Epidermal melanocyte (primary cell): ENCODE measurements around the gene TNIP3.
"Not testable (repeated sequence)": the region's sequence is repeated elsewhere in the genome, so short reads cannot be mapped to it uniquely, and the experiment has no call there.

Experiments used
- DNase-seq: peaks from one replicate; pipeline ENCODE4 v3.0.0; 2011; ENCODE audit warnings: low spot score; ENCODE audit not compliant: insufficient read length

Gene TNIP3

GRCh38 chr4:121177246-121178137, 13.4 kb upstream of the TNIP3 start:
- no peak for DNase-seq

- no peak for DNase-seq
These were observed 12.2 kb upstream of the TNIP3 start for GRCh38 chr4:121176082-121176934.

- not testable (repeated sequence) for DNase-seq
These were observed 7.4 kb upstream of the TNIP3 start for GRCh38 chr4:121171477-121171876.

- no peak for DNase-seq
These were observed 4.5 kb upstream of the TNIP3 start for GRCh38 chr4:121168446-121169281.

GRCh38 chr4:121166976-121167375, 2.9 kb upstream of the TNIP3 start:
- no peak for DNase-seq

- no peak for DNase-seq
These were observed 1.1 kb upstream of the TNIP3 start for GRCh38 chr4:121165206-121165605.

- DNase-seq: no peak
These were observed 7.0 kb downstream of the TNIP3 start for GRCh38 chr4:121156822-121157769.

- DNase-seq: no peak
These were observed 8.2 kb downstream of the TNIP3 start for GRCh38 chr4:121155893-121156292.

GRCh38 chr4:121154103-121154515, 10.0 kb downstream of the TNIP3 start:
- DNase-seq: no peak

- DNase-seq: no peak
These were observed 12.2 kb downstream of the TNIP3 start for GRCh38 chr4:121151942-121152341.

GRCh38 chr4:121150486-121150885, 13.6 kb downstream of the TNIP3 start:
- no peak for DNase-seq

GRCh38 chr4:121150003-121150402, 14.1 kb downstream of the TNIP3 start:
- DNase-seq: no peak

- no peak for DNase-seq
These were observed 15.5 kb downstream of the TNIP3 start for GRCh38 chr4:121148621-121149020.

GRCh38 chr4:121148000-121148399, 16.1 kb downstream of the TNIP3 start:
- DNase-seq: no peak

- no peak for DNase-seq
These were observed 17.6 kb downstream of the TNIP3 start for GRCh38 chr4:121146530-121146929.

- no peak for DNase-seq
These were observed 18.7 kb downstream of the TNIP3 start for GRCh38 chr4:121145430-121145829.

- no peak for DNase-seq
These were observed 20.1 kb downstream of the TNIP3 start for GRCh38 chr4:121144021-121144420.

GRCh38 chr4:121143131-121143530, 21.0 kb downstream of the TNIP3 start:
- no peak for DNase-seq

GRCh38 chr4:121140716-121141460, 23.2 kb downstream of the TNIP3 start:
- DNase-seq: no peak
